ENCODE results near the gene MGLL. TPM values are rescaled to one million over a fixed set of nuclear protein-coding genes. Genes with fewer than 3 reads are reported as not detected.

The MGLL gene
- total RNA-seq, 1 experiment from 2014 or later = 6.8 TPM

DNA sequence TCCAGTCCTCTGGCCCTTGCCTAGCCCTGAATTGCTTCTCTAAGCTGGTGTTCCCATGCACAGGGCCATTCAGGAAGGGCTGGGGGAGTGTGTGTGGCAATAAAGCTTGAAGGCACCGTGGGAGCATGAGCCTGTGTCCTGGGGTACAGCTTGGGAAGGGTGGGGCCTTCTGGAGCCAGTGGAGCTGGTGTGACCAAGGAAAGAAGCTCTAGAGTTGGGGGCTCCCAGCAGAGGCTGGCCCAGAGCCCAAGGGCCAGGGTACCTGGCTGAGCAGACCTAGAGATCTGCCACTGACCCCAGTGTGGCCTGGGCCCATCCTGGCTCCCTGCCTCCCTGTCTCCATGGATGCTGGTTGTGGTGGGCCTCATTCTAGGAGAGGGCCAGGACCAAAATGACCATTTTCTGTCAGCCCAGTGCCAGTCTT lies 141.5 kb downstream of the MGLL start:
- no peak for ATAC-seq
- H3K4me3 ChIP-seq (replicated peaks in 1 of 2; ENCODE audit: low read depth in 1 of 2, low read length in 2 of 2) = no peak overlapping the region
- RAD21 ChIA-PET (ENCODE audit: low non-redundant PET in 1 of 2, low total read pairs in 2 of 2, uncharacterized antibody in 2 of 2, unreplicated experiment in 2 of 2) = no interaction called here

GRCh38 chr3:127680146-127680661 lies 142.1 kb downstream of the MGLL start:
- Histone ChIP-seq H3K27ac (ENCODE audit: low read depth, low read length) (no peak overlapping the region), H3K9me3 (ENCODE audit: control insufficient read depth in 1 of 2, insufficient read depth in 1 of 2, low read depth in 1 of 2, low read length in 2 of 2) (no peaks in the 10 kb centered on the region), H3K79me2 (ENCODE audit: insufficient read depth, low read length) (no peaks in the 10 kb centered on the region), H3K9me2 (ENCODE audit: insufficient read depth) (no peaks in the 10 kb centered on the region), H3K27me3 (ENCODE audit: insufficient read depth, low read length) (no peaks in the 10 kb centered on the region), H3K36me3 (ENCODE audit: control insufficient read depth in 1 of 2, insufficient read depth in 2 of 2, low read length in 2 of 2) (no peaks in the 10 kb centered on the region), H3K9ac (ENCODE audit: low read length) (no peak overlapping the region), H3K4me3 (replicated peaks in 1 of 2; ENCODE audit: low read depth in 1 of 2, low read length in 2 of 2) (no peak overlapping the region), H2AFZ (ENCODE audit: low read depth, low read length, poor library complexity, severe bottlenecking) (no peak overlapping the region), H4K20me1 (ENCODE audit: insufficient read depth) (no peaks in the 10 kb centered on the region), H3K4me1 (ENCODE audit: control insufficient read depth in 1 of 2, insufficient read depth in 2 of 2, low read length in 2 of 2) (no peaks in the 10 kb centered on the region), H3K4me2 (ENCODE audit: low read length) (no peak overlapping the region)
- ChIA-PET RAD21 (ENCODE audit: low non-redundant PET in 1 of 2, low total read pairs in 2 of 2, uncharacterized antibody in 2 of 2, unreplicated experiment in 2 of 2) (no interaction called here), POLR2A (no interaction called here), CTCF (interaction anchor here (0.7 kb wide), 1 partner anchor 14 kb away, joined by 3 read pairs; no protein-coding TSS in a partner anchor)
- BruUV-seq (replicated peaks) = no TSS peak
- intact Hi-C loops (cut with micrococcal nuclease) = no loop called here
- no peak for ATAC-seq
- no peak for DNase-seq (ENCODE audit: low read depth, low spot score)
- TF ChIP-seq, protein P1, sequence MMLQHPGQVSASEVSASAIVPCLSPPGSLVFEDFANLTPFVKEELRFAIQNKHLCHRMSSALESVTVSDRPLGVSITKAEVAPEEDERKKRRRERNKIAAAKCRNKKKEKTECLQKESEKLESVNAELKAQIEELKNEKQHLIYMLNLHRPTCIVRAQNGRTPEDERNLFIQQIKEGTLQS (IDR thresholded peaks at IDR 0.05) = no peak
- TF ChIP-seq ZBTB33 (IDR thresholded peaks at IDR 0.05; ENCODE audit: extremely low read depth, insufficient replicate concordance, low read length) = no peak
- TF ChIP-seq, protein P2, sequence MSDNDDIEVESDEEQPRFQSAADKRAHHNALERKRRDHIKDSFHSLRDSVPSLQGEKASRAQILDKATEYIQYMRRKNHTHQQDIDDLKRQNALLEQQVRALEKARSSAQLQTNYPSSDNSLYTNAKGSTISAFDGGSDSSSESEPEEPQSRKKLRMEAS (IDR thresholded peaks at IDR 0.05) = no peak
- TF ChIP-seq YY1 (IDR thresholded peaks at IDR 0.05; ENCODE audit: extremely low read depth, insufficient replicate concordance, low read depth, low read length) = no peak
- no peak for TF ChIP-seq ELF1 (IDR thresholded peaks at IDR 0.05; ENCODE audit: borderline replicate concordance, low read depth)
- no peak for TF ChIP-seq CEBPB (IDR thresholded peaks at IDR 0.05; ENCODE audit: low read depth)
- no peak for TF ChIP-seq ZFX (IDR thresholded peaks at IDR 0.05)
- no peak for TF ChIP-seq JUND (IDR thresholded peaks at IDR 0.05)
- no peak for TF ChIP-seq EZH2phosphoT487 (IDR thresholded peaks at IDR 0.05; ENCODE audit: borderline replicate concordance)
- no peak for TF ChIP-seq RAD21 (IDR thresholded peaks at IDR 0.05; ENCODE audit: low read depth)
- no peak for TF ChIP-seq FOSL1 (IDR thresholded peaks at IDR 0.05; ENCODE audit: low read depth)
- no peak for TF ChIP-seq CTCF (IDR thresholded peaks at IDR 0.05 in 2 of 3, conservative IDR thresholded peaks at IDR 0.05 in 1 of 3; ENCODE audit: borderline replicate concordance in 1 of 3, insufficient read depth in 1 of 3, low read depth in 2 of 3, low read length in 2 of 3)
- TF ChIP-seq CBX3 (IDR thresholded peaks at IDR 0.05; ENCODE audit: low read depth) = no peak
- TF ChIP-seq EGR1 (IDR thresholded peaks at IDR 0.05; ENCODE audit: low read depth) = no peak

More for the DNA sequence above, 141.5 kb downstream of the MGLL start:
- no peaks in the 10 kb centered on the region for H3K36me3 ChIP-seq (ENCODE audit: control insufficient read depth in 1 of 2, insufficient read depth in 2 of 2, low read length in 2 of 2)
- no peak overlapping the region for H2AFZ ChIP-seq (ENCODE audit: low read depth, low read length, poor library complexity, severe bottlenecking)
- ChIA-PET POLR2A (no interaction called here), CTCF (no interaction called here)
- no peaks in the 10 kb centered on the region for H3K4me1 ChIP-seq (ENCODE audit: control insufficient read depth in 1 of 2, insufficient read depth in 2 of 2, low read length in 2 of 2)
- no peaks in the 10 kb centered on the region for H3K9me3 ChIP-seq (ENCODE audit: control insufficient read depth in 1 of 2, insufficient read depth in 1 of 2, low read depth in 1 of 2, low read length in 2 of 2)
- H3K27ac ChIP-seq (ENCODE audit: low read depth, low read length) = no peak overlapping the region
- BruUV-seq (replicated peaks) = no TSS peak
- intact Hi-C loops (cut with micrococcal nuclease) = no loop called here
- H4K20me1 ChIP-seq (ENCODE audit: insufficient read depth) = no peaks in the 10 kb centered on the region
- TF ChIP-seq SP1 (IDR thresholded peaks at IDR 0.05; ENCODE audit: low read depth) (no peak), SIN3A (IDR thresholded peaks at IDR 0.05; ENCODE audit: low read depth) (no peak), POLR2AphosphoS5 (IDR thresholded peaks at IDR 0.05; ENCODE audit: low read depth, low read length) (no peak), ZFX (IDR thresholded peaks at IDR 0.05) (no peak), RAD21 (IDR thresholded peaks at IDR 0.05; ENCODE audit: low read depth) (no peak)
- no peak overlapping the region for H3K4me2 ChIP-seq (ENCODE audit: low read length)
- H3K9ac ChIP-seq (ENCODE audit: low read length) = no peak overlapping the region
- H3K9me2 ChIP-seq (ENCODE audit: insufficient read depth) = no peaks in the 10 kb centered on the region
- no peak for DNase-seq (ENCODE audit: low read depth, low spot score)
- H3K79me2 ChIP-seq (ENCODE audit: insufficient read depth, low read length) = no peaks in the 10 kb centered on the region
- H3K27me3 ChIP-seq (ENCODE audit: insufficient read depth, low read length) = no peaks in the 10 kb centered on the region
